ENCODE data around the gene NDFIP2. TPM values are rescaled to one million over a fixed set of nuclear protein-coding genes. Genes with fewer than 3 reads are reported as not detected.
A peak's percentile ranks its signal among the peaks of the same experiment; 100 is the strongest.

NDFIP2 gene
- total and polyA plus RNA-seq, 2 experiments from 2014 or later = 28.3 to 28.7 TPM

GRCh38 chr13:79483086-79483706, 2.2 kb downstream of the NDFIP2 start:
- no peaks in the 10 kb centered on the region for H3K36me3 ChIP-seq (ENCODE audit: insufficient read depth)
- TF ChIP-seq EZH2phosphoT487 (IDR thresholded peaks at IDR 0.05; ENCODE audit: unreplicated experiment) = no peak
- TF ChIP-seq REST (IDR thresholded peaks at IDR 0.05; ENCODE audit: unreplicated experiment) = no peak
- TF ChIP-seq CTCF (conservative IDR thresholded peaks at IDR 0.05; ENCODE audit: low read depth in 2 of 2) = no peak
- no peak for TF ChIP-seq JUNB (IDR thresholded peaks at IDR 0.05; ENCODE audit: unreplicated experiment)
- no peak for TF ChIP-seq ZNF462 (CRISPR knock-in tag; IDR thresholded peaks at IDR 0.05)
- no peak for TF ChIP-seq CREB1 (CRISPR knock-in tag; IDR thresholded peaks at IDR 0.05; ENCODE audit: low read depth)
- TF ChIP-seq EZH2 (IDR thresholded peaks at IDR 0.05; ENCODE audit: low read depth, unreplicated experiment) = no peak
- TF ChIP-seq STAT1 (IDR thresholded peaks at IDR 0.05; ENCODE audit: unreplicated experiment) = no peak
- no peak for TF ChIP-seq ZNF114 (CRISPR knock-in tag; IDR thresholded peaks at IDR 0.05)
- TF ChIP-seq ZNF331 (CRISPR knock-in tag; IDR thresholded peaks at IDR 0.05; ENCODE audit: low read depth) = no peak
- no peak for TF ChIP-seq ETS1 (IDR thresholded peaks at IDR 0.05)
- TF ChIP-seq POLR2AphosphoS5 (IDR thresholded peaks at IDR 0.05; ENCODE audit: low read depth) = no peak
- no peak for TF ChIP-seq NANOG (IDR thresholded peaks at IDR 0.05; ENCODE audit: borderline replicate concordance)
- peak overlapping the region; percentile 96 for H3K4me2 ChIP-seq
- 0 out of 2 replicates have a peak, but pooled peaks cover 7% of the 10 kb centered on the region for H3F3A ChIP-seq (replicated peaks; ENCODE audit: low read depth)
- peaks cover 19% of the 10 kb centered on the region; the same call in 2 of the 3 replicates for H3K4me1 Mint-ChIP-seq
- H3K27ac Mint-ChIP-seq = no peak overlapping the region
- peak overlapping the region; percentile 98; the same call in 1 of the 2 replicates for H3K4me3 ChIP-seq
- ATAC-seq (no peak), DNase-seq (ENCODE audit: low spot score) (no peak)
- no peak overlapping the region for H3K27ac ChIP-seq (ENCODE audit: low read depth)
- H3K27me3 Mint-ChIP-seq (ENCODE audit: insufficient read depth, low read depth, poor library complexity) = peaks cover 2% of the 10 kb centered on the region
- H4K20me1 ChIP-seq (replicated peaks; ENCODE audit: insufficient read depth) = no peaks in the 10 kb centered on the region
- peak overlapping the region; percentile 42; the same call in 1 of the 3 replicates for H3K4me3 Mint-ChIP-seq
- H3K79me2 ChIP-seq (replicated peaks; ENCODE audit: insufficient read depth) = peaks cover 67% of the 10 kb centered on the region
- H3K9me3 Mint-ChIP-seq = no peaks in the 10 kb centered on the region
- no peaks in the 10 kb centered on the region for H3K36me3 Mint-ChIP-seq (ENCODE audit: low read depth)
- H3K27me3 ChIP-seq (ENCODE audit: insufficient read depth) = peaks cover 14% of the 10 kb centered on the region; the same call in 1 of the 2 replicates
- no peak overlapping the region for H2AFZ ChIP-seq
- H3K4me1 ChIP-seq (ENCODE audit: insufficient read depth) = peaks cover 20% of the 10 kb centered on the region
- no peaks in the 10 kb centered on the region for H3K9me2 ChIP-seq (ENCODE audit: insufficient read depth)

All from GM23338 (cell line).